HEK293 (cell line): Measurements from ENCODE around the gene OCA2.

Experiments used
- CTCF ChIA-PET: fragments of 350-600 bp; formaldehyde crosslinking; extraction: SDS; loops from one replicate; lab custom pipeline; 2021; ENCODE audit warnings: antibody characterized with exemption; lab: Yijun Ruan, JAX
- POLR2A ChIA-PET: fragments of 300-600 bp; formaldehyde crosslinking; extraction: SDS; loops from one replicate; lab custom pipeline; 2020; ENCODE audit warnings: antibody characterized with exemption, inconsistent platforms; lab: Yijun Ruan, JAX
- H3K27ac ChIP-seq: fragments of 200-500 bp; sonication (Bioruptor generic); 2 replicates; pipeline ENCODE4 v1.5.1; 2014; ENCODE audit warnings: low read depth, low read length, control low read depth, inconsistent platforms; ENCODE audit errors: extremely low read depth
- H3K36me3 ChIP-seq, 2 experiments: fragments of 200-500 bp in 1 of 2; sonication (Bioruptor generic) in 1 of 2; 1 replicate in 1 of 2; 2 replicates in 1 of 2; pipeline ENCODE4 v1.5.1; 2014 to 2017; ENCODE audit warnings: inconsistent platforms in 2 of 2, low read length in 2 of 2; ENCODE audit not compliant: control insufficient read depth in 2 of 2, insufficient read depth in 1 of 2
- H3K4me1 ChIP-seq: fragments of 200-500 bp; sonication (Bioruptor generic); 2 replicates; pipeline ENCODE4 v1.5.1; 2014; ENCODE audit warnings: mild to moderate bottlenecking, low read length, inconsistent platforms; ENCODE audit not compliant: control insufficient read depth, insufficient read depth
- H3K4me3 ChIP-seq: 2 replicates; pipeline ENCODE4 v1.5.1; 2011; ENCODE audit warnings: low read depth, mild to moderate bottlenecking, control low read depth, low read length, moderate library complexity
- H3K9me3 ChIP-seq: fragments of 200-500 bp; sonication (Bioruptor generic); 2 replicates; pipeline ENCODE4 v1.5.1; 2014; ENCODE audit warnings: low read depth, low read length, inconsistent platforms; ENCODE audit not compliant: control insufficient read depth, insufficient read depth
- HOXD13 ChIP-seq: sonication (generic); formaldehyde crosslinking; IDR thresholded peaks from 2 replicates; pipeline ENCODE4 v1.8.0; 2022; ENCODE audit warnings: missing genetic modification reagents, borderline replicate concordance
- PRDM1 ChIP-seq: fragments of 450-650 bp; formaldehyde crosslinking; IDR thresholded peaks from 2 replicates; pipeline ENCODE4; 2016; ENCODE audit warnings: missing biosample characterization, missing genetic modification characterization
- SP3 ChIP-seq: fragments of 450-650 bp; formaldehyde crosslinking; IDR thresholded peaks from 2 replicates; pipeline ENCODE4 v1.5.1; 2016; ENCODE audit warnings: missing biosample characterization, missing genetic modification characterization
- ZFP3 ChIP-seq: fragments of 450-650 bp; formaldehyde crosslinking; IDR thresholded peaks from 2 replicates; pipeline ENCODE4 v1.5.1; 2016; ENCODE audit warnings: low read depth, missing biosample characterization, missing genetic modification characterization
- ZFP69B ChIP-seq: fragments of 450-650 bp; formaldehyde crosslinking; IDR thresholded peaks from 2 replicates; pipeline ENCODE4 v1.5.1; 2016; ENCODE audit warnings: missing biosample characterization, missing genetic modification characterization
- ZNF335 ChIP-seq: fragments of 450-650 bp; formaldehyde crosslinking; conservative IDR thresholded peaks from 2 replicates; pipeline ENCODE4 v1.5.1; 2016; ENCODE audit warnings: missing biosample characterization, missing genetic modification characterization
- ZNF354C ChIP-seq: fragments of 450-650 bp; formaldehyde crosslinking; IDR thresholded peaks from 2 replicates; pipeline ENCODE4 v1.5.1; 2016; ENCODE audit warnings: missing biosample characterization, missing genetic modification characterization, low read depth, borderline replicate concordance
- ZNF777 ChIP-seq: fragments of 450-650 bp; formaldehyde crosslinking; IDR thresholded peaks from 2 replicates; pipeline ENCODE4 v1.5.1; 2017; ENCODE audit warnings: missing biosample characterization, missing genetic modification characterization, borderline replicate concordance
- TF ChIP-seq, protein P1 (sequence below): fragments of 450-650 bp; formaldehyde crosslinking; IDR thresholded peaks from 2 replicates; pipeline ENCODE4 v1.5.1; 2016; ENCODE audit warnings: missing biosample characterization, missing genetic modification characterization, borderline replicate concordance
- TF ChIP-seq, protein P2 (sequence below): fragments of 450-650 bp; formaldehyde crosslinking; IDR thresholded peaks from 2 replicates; pipeline ENCODE4 v1.5.1; 2016; ENCODE audit warnings: missing biosample characterization, missing genetic modification characterization
- TF ChIP-seq, protein P3 (sequence below): fragments of 450-650 bp; formaldehyde crosslinking; IDR thresholded peaks from 2 replicates; pipeline ENCODE4 v1.5.1; 2016; ENCODE audit warnings: missing biosample characterization, missing genetic modification characterization
- TF ChIP-seq, protein P4 (sequence below): fragments of 450-650 bp; formaldehyde crosslinking; optimal IDR thresholded peaks from 2 replicates; pipeline ENCODE3; 2016; ENCODE audit warnings: missing biosample characterization, mild to moderate bottlenecking, missing genetic modification characterization
- TF ChIP-seq, protein P5 (sequence below): fragments of 450-650 bp; formaldehyde crosslinking; IDR thresholded peaks from 2 replicates; pipeline ENCODE4 v1.5.1; 2016; ENCODE audit warnings: missing biosample characterization, missing genetic modification characterization, low read depth
- TF ChIP-seq, protein P6 (sequence below): fragments of 450-650 bp; formaldehyde crosslinking; IDR thresholded peaks from 2 replicates; pipeline ENCODE4; 2016; ENCODE audit warnings: missing biosample characterization, missing genetic modification characterization
- TF ChIP-seq, protein P7 (sequence below): fragments of 450-650 bp; formaldehyde crosslinking; IDR thresholded peaks from 2 replicates; pipeline ENCODE4 v1.5.1; 2016; ENCODE audit warnings: missing biosample characterization, missing genetic modification characterization
- TF ChIP-seq, protein P8 (sequence below): IDR thresholded peaks from 2 replicates; pipeline ENCODE4 v1.6.1; 2011; ENCODE audit warnings: mild to moderate bottlenecking, low read depth, low read length, borderline replicate concordance

The OCA2 gene

DNA sequence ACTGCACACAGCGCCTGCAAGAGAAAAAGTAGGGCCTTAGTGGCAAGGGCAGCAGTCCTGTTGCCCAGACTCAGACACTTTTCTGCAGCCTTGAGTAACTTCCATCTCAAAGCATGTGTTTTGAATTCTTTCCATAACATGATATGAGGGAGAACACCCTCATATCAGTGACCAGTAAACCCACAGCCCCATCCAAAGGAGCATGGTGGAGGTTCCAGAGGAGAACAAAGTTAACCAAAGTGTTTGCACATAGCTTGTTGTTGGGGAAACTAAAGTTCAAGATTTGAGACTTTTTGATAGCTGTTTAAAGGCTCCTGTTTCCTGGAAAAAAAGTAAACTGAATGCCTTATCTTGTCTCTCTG is 74.2 kb downstream of the OCA2 start (continued):
- TF ChIP-seq, protein P1, sequence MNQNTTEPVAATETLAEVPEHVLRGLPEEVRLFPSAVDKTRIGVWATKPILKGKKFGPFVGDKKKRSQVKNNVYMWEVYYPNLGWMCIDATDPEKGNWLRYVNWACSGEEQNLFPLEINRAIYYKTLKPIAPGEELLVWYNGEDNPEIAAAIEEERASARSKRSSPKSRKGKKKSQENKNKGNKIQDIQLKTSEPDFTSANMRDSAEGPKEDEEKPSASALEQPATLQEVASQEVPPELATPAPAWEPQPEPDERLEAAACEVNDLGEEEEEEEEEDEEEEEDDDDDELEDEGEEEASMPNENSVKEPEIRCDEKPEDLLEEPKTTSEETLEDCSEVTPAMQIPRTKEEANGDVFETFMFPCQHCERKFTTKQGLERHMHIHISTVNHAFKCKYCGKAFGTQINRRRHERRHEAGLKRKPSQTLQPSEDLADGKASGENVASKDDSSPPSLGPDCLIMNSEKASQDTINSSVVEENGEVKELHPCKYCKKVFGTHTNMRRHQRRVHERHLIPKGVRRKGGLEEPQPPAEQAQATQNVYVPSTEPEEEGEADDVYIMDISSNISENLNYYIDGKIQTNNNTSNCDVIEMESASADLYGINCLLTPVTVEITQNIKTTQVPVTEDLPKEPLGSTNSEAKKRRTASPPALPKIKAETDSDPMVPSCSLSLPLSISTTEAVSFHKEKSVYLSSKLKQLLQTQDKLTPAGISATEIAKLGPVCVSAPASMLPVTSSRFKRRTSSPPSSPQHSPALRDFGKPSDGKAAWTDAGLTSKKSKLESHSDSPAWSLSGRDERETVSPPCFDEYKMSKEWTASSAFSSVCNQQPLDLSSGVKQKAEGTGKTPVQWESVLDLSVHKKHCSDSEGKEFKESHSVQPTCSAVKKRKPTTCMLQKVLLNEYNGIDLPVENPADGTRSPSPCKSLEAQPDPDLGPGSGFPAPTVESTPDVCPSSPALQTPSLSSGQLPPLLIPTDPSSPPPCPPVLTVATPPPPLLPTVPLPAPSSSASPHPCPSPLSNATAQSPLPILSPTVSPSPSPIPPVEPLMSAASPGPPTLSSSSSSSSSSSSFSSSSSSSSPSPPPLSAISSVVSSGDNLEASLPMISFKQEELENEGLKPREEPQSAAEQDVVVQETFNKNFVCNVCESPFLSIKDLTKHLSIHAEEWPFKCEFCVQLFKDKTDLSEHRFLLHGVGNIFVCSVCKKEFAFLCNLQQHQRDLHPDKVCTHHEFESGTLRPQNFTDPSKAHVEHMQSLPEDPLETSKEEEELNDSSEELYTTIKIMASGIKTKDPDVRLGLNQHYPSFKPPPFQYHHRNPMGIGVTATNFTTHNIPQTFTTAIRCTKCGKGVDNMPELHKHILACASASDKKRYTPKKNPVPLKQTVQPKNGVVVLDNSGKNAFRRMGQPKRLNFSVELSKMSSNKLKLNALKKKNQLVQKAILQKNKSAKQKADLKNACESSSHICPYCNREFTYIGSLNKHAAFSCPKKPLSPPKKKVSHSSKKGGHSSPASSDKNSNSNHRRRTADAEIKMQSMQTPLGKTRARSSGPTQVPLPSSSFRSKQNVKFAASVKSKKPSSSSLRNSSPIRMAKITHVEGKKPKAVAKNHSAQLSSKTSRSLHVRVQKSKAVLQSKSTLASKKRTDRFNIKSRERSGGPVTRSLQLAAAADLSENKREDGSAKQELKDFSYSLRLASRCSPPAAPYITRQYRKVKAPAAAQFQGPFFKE (tag by site-specific recombination): no peak
- TF ChIP-seq SP3 (no peak), ZNF335 (no peak)
- TF ChIP-seq, protein P2, sequence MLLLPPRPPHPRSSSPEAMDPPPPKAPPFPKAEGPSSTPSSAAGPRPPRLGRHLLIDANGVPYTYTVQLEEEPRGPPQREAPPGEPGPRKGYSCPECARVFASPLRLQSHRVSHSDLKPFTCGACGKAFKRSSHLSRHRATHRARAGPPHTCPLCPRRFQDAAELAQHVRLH (tag by site-specific recombination): no peak
- TF ChIP-seq, protein P3, sequence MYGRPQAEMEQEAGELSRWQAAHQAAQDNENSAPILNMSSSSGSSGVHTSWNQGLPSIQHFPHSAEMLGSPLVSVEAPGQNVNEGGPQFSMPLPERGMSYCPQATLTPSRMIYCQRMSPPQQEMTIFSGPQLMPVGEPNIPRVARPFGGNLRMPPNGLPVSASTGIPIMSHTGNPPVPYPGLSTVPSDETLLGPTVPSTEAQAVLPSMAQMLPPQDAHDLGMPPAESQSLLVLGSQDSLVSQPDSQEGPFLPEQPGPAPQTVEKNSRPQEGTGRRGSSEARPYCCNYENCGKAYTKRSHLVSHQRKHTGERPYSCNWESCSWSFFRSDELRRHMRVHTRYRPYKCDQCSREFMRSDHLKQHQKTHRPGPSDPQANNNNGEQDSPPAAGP (tag by site-specific recombination): no peak

DNA sequence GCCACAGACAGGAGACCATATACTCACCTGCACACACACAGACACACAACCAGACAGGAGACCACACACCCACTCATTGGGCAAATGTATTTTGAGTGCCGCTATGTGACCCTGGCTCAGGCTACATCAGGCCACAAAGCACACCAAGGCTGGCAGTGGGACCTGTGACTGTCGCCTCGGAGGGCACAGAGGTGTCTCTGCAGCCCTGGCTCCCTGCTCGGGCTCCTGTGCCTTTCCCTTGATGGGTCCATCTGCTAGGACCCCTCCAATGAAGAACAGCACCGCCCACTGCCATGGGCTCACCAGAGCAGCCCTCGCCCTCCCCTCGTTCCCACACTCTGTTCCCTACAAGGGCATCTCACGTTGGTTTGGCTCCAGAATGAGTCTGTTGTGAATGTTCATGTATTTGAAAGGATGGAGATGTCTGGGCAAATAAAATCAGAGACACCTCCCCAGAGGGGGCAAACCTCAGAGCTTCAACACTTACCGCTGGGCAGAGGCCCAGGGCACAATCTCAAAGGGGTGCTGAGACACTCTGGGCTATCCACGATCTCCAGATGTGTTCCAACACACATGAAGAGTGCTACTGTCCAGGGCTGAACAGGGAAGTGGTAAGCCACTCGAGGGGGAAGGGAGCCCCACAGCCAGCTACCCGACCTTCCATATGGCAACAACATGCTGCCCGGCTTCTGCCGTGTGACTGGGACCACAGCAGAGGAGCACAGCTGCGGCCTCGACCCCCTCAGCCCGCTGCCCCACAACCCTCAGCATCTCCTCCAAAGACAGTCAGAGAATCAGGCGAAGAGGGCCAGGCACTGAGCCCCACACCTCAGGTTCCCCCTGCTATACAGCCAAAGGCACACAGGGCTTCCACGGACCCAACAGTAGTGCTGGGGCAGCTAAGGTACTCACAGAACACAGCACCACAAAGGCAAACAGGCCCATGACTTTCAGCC is 74.9 kb downstream of the OCA2 start:
- H3K4me3 ChIP-seq: no peak overlapping the region
- H3K9me3 ChIP-seq: no peaks in the 10 kb centered on the region
- H3K27ac ChIP-seq: no peak overlapping the region
- ChIA-PET POLR2A (no interaction called here), CTCF (interaction anchor here (0.5 to 0.6 kb wide), 2 partner anchors 54 to 680 kb away, joined by 3 to 7 read pairs; no protein-coding TSS in a partner anchor)
- TF ChIP-seq, protein P3 (tag by site-specific recombination): no peak
- TF ChIP-seq, protein P4, sequence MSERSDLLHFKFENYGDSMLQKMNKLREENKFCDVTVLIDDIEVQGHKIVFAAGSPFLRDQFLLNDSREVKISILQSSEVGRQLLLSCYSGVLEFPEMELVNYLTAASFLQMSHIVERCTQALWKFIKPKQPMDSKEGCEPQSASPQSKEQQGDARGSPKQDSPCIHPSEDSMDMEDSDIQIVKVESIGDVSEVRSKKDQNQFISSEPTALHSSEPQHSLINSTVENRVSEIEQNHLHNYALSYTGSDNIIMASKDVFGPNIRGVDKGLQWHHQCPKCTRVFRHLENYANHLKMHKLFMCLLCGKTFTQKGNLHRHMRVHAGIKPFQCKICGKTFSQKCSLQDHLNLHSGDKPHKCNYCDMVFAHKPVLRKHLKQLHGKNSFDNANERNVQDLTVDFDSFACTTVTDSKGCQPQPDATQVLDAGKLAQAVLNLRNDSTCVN (tag by site-specific recombination): no peak
- TF ChIP-seq, protein P5, sequence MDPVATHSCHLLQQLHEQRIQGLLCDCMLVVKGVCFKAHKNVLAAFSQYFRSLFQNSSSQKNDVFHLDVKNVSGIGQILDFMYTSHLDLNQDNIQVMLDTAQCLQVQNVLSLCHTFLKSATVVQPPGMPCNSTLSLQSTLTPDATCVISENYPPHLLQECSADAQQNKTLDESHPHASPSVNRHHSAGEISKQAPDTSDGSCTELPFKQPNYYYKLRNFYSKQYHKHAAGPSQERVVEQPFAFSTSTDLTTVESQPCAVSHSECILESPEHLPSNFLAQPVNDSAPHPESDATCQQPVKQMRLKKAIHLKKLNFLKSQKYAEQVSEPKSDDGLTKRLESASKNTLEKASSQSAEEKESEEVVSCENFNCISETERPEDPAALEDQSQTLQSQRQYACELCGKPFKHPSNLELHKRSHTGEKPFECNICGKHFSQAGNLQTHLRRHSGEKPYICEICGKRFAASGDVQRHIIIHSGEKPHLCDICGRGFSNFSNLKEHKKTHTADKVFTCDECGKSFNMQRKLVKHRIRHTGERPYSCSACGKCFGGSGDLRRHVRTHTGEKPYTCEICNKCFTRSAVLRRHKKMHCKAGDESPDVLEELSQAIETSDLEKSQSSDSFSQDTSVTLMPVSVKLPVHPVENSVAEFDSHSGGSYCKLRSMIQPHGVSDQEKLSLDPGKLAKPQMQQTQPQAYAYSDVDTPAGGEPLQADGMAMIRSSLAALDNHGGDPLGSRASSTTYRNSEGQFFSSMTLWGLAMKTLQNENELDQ: no peak
- no peak for TF ChIP-seq ZFP69B (tag by site-specific recombination)
- no peak for TF ChIP-seq ZNF335
- TF ChIP-seq ZNF354C: no peak
- TF ChIP-seq PRDM1 (tag by site-specific recombination): no peak
- no peak for TF ChIP-seq ZFP3
- TF ChIP-seq, protein P6, sequence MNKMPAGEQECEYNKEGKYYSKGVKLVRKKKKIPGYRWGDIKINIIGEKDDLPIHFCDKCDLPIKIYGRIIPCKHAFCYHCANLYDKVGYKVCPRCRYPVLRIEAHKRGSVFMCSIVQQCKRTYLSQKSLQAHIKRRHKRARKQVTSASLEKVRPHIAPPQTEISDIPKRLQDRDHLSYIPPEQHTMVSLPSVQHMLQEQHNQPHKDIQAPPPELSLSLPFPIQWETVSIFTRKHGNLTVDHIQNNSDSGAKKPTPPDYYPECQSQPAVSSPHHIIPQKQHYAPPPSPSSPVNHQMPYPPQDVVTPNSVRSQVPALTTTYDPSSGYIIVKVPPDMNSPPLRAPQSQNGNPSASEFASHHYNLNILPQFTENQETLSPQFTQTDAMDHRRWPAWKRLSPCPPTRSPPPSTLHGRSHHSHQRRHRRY (tag by site-specific recombination): no peak
- TF ChIP-seq, protein P7, sequence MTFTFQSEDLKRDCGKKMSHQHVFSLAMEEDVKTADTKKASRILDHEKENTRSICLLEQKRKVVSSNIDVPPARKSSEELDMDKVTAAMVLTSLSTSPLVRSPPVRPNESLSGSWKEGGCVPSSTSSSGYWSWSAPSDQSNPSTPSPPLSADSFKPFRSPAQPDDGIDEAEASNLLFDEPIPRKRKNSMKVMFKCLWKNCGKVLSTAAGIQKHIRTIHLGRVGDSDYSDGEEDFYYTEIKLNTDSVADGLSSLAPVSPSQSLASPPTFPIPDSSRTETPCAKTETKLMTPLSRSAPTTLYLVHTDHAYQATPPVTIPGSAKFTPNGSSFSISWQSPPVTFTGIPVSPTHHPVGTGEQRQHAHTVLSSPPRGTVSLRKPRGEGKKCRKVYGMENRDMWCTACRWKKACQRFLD (tag by site-specific recombination): no peak
- no peak for TF ChIP-seq ZNF777 (tag by site-specific recombination)
- no peak for TF ChIP-seq HOXD13 (CRISPR knock-in tag)
- TF ChIP-seq, protein P8, sequence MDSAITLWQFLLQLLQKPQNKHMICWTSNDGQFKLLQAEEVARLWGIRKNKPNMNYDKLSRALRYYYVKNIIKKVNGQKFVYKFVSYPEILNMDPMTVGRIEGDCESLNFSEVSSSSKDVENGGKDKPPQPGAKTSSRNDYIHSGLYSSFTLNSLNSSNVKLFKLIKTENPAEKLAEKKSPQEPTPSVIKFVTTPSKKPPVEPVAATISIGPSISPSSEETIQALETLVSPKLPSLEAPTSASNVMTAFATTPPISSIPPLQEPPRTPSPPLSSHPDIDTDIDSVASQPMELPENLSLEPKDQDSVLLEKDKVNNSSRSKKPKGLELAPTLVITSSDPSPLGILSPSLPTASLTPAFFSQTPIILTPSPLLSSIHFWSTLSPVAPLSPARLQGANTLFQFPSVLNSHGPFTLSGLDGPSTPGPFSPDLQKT: no peak
- no peaks in the 10 kb centered on the region for H3K4me1 ChIP-seq
- H3K36me3 ChIP-seq: no peaks in the 10 kb centered on the region
